Activated CD4-positive, alpha-beta T cell treated with anti-CD3 and anti-CD28 coated beads, Interleukin-2, amount 10 ng/mL, durations not matched to agents 7 days and 5 days (primary cell): ENCODE data around the gene DEPDC5. TPM values are rescaled to one million over a fixed set of nuclear protein-coding genes. Genes with fewer than 3 reads are reported as not detected.
A peak's percentile ranks its signal among the peaks of the same experiment; 100 is the strongest.

Experiments
- CTCF ChIA-PET: fragments of 350-600 bp; sonication (Branson Sonifier 250); formaldehyde crosslinking; loops from one replicate; lab custom pipeline; 2021; ENCODE audit warnings: antibody characterized with exemption; lab: Charles Lee
- POLR2A ChIA-PET: fragments of 350-600 bp; sonication (Branson Sonifier 250); formaldehyde crosslinking; loops from one replicate; lab custom pipeline; 2021; ENCODE audit warnings: antibody characterized with exemption; lab: Charles Lee
- DNase-seq: peaks from one replicate; pipeline ENCODE4 v3.0.0-alpha.2; 2020
- H3K27ac Mint-ChIP-seq: one replicate; pipeline ENCODE4 v1.8.0; 2021; ENCODE audit warnings: mild to moderate bottlenecking, moderate library complexity, mixed read lengths
- H3K27me3 Mint-ChIP-seq: one replicate; pipeline ENCODE4 v1.8.0; 2021; ENCODE audit warnings: mixed read lengths
- H3K36me3 Mint-ChIP-seq: one replicate; pipeline ENCODE4 v1.8.0; 2021; ENCODE audit warnings: low read depth, mixed read lengths
- H3K4me1 Mint-ChIP-seq: one replicate; pipeline ENCODE4 v1.8.0; 2021; ENCODE audit warnings: mixed read lengths
- H3K4me3 Mint-ChIP-seq: one replicate; pipeline ENCODE4 v1.8.0; 2021; ENCODE audit warnings: mild to moderate bottlenecking, moderate library complexity, mixed read lengths
- H3K9me3 Mint-ChIP-seq: one replicate; pipeline ENCODE4 v1.8.0; 2021; ENCODE audit warnings: mixed read lengths
- total RNA-seq, 2 experiments: library from RNA; stranded (reverse); gene quantifications; one replicate each; pipeline ENCODE4 v1.2.3, GENCODE V29; 2021

The DEPDC5 gene
- total RNA-seq, 2 experiments from 2014 or later, result 39.5 to 41.1 TPM

- DNase-seq, result no peak
- Mint-ChIP-seq H3K27ac (no peak overlapping the region), H3K36me3 (peaks cover 50% of the 10 kb centered on the region), H3K4me3 (no peak overlapping the region), H3K4me1 (peaks cover 10% of the 10 kb centered on the region), H3K9me3 (no peaks in the 10 kb centered on the region), H3K27me3 (no peaks in the 10 kb centered on the region)
- ChIA-PET POLR2A (no interaction called here), CTCF (no interaction called here)
Measured at GRCh38 chr22:31822523-31822922, 68.7 kb downstream of the DEPDC5 start.

GRCh38 chr22:31825513-31825912 lies 71.7 kb downstream of the DEPDC5 start:
- H3K36me3 Mint-ChIP-seq, result peaks cover 46% of the 10 kb centered on the region

GRCh38 chr22:31826443-31826842 lies 72.6 kb downstream of the DEPDC5 start:
- ChIA-PET POLR2A (no interaction called here), CTCF (no interaction called here)
- H3K27ac Mint-ChIP-seq, result no peak overlapping the region
- no peaks in the 10 kb centered on the region for H3K9me3 Mint-ChIP-seq
- no peaks in the 10 kb centered on the region for H3K27me3 Mint-ChIP-seq
- H3K4me1 Mint-ChIP-seq, result peaks cover 20% of the 10 kb centered on the region
- peaks cover 37% of the 10 kb centered on the region for H3K36me3 Mint-ChIP-seq
- no peak for DNase-seq
- H3K4me3 Mint-ChIP-seq, result no peak overlapping the region

More at GRCh38 chr22:31825513-31825912, 71.7 kb downstream of the DEPDC5 start:
- H3K27me3 Mint-ChIP-seq, result no peaks in the 10 kb centered on the region
- CTCF ChIA-PET, result no interaction called here
- H3K4me3 Mint-ChIP-seq, result no peak overlapping the region
- no peaks in the 10 kb centered on the region for H3K9me3 Mint-ChIP-seq
- POLR2A ChIA-PET, result no interaction called here
- no peak for DNase-seq
- no peak overlapping the region for H3K27ac Mint-ChIP-seq
- H3K4me1 Mint-ChIP-seq, result peaks cover 16% of the 10 kb centered on the region

GRCh38 chr22:31828739-31829138 lies 74.9 kb downstream of the DEPDC5 start:
- no peak for DNase-seq
- peaks cover 34% of the 10 kb centered on the region for H3K36me3 Mint-ChIP-seq
- ChIA-PET CTCF (interaction anchor here (0.9 kb wide), 1 partner anchor 15 kb away, joined by 5 read pairs; no protein-coding TSS in a partner anchor), POLR2A (no interaction called here)
- H3K27ac Mint-ChIP-seq, result no peak overlapping the region
- H3K27me3 Mint-ChIP-seq, result no peaks in the 10 kb centered on the region
- H3K9me3 Mint-ChIP-seq, result no peaks in the 10 kb centered on the region
- no peak overlapping the region for H3K4me3 Mint-ChIP-seq
- H3K4me1 Mint-ChIP-seq, result peaks cover 20% of the 10 kb centered on the region

DNA sequence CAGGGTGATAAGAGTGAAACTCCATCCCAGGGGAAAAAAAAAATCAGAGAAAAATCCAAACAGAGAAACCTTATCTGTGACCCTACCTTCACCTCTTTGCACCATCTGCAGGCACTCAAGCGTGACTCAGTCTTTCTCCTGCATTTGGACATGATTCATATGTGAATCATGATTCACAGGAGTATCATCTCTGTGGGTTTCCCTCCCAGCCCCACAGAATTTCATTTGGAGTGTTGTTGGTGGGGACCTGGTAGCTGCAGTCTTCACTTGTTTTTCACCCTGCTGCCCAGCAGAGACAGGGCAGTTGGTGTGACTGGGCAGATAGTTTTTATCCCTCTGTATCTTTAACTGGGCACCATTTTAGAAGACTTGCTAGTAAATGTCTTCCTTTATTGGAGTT lies 75.7 kb downstream of the DEPDC5 start:
- H3K27ac Mint-ChIP-seq, result no peak overlapping the region
- H3K36me3 Mint-ChIP-seq, result peaks cover 34% of the 10 kb centered on the region
- no peak overlapping the region for H3K4me3 Mint-ChIP-seq
- no peak for DNase-seq
- H3K9me3 Mint-ChIP-seq, result no peaks in the 10 kb centered on the region
- H3K4me1 Mint-ChIP-seq, result peaks cover 20% of the 10 kb centered on the region
- H3K27me3 Mint-ChIP-seq, result no peaks in the 10 kb centered on the region
- POLR2A ChIA-PET, result no interaction called here
- CTCF ChIA-PET, result interaction anchor here (0.8 to 1.5 kb wide), 2 partner anchors 11 to 56 kb away, joined by 4 to 8 read pairs; no protein-coding TSS in a partner anchor

DNA sequence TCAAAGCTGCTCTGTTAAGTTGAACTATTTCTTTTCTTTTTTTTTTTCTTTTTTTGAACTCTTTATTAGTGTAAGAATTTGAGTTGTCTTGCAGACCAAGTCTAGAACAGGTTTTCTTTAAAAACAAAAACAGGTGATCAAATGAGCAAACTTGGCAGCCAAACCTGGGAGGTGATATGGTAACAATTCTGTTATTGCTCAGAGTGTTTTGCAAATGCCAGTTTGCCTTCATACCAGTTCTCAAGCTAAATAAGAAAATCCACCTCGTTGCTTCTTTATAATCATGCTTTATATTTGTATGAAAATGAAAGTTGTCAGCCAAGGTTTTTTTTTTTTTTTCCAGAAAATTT lies 76.9 kb downstream of the DEPDC5 start:
- H3K4me1 Mint-ChIP-seq, result peaks cover 20% of the 10 kb centered on the region
- H3K27ac Mint-ChIP-seq, result no peak overlapping the region
- no peaks in the 10 kb centered on the region for H3K27me3 Mint-ChIP-seq
- POLR2A ChIA-PET, result interaction anchor here (0.7 kb wide), 1 partner anchor 193 kb away, joined by 4 read pairs; no protein-coding TSS in a partner anchor
- peaks cover 30% of the 10 kb centered on the region for H3K36me3 Mint-ChIP-seq
- H3K9me3 Mint-ChIP-seq, result no peaks in the 10 kb centered on the region
- no peak overlapping the region for H3K4me3 Mint-ChIP-seq
- CTCF ChIA-PET, result interaction anchor here (1.1 to 1.5 kb wide), 2 partner anchors 12 to 47 kb away, joined by 3 to 8 read pairs; no protein-coding TSS in a partner anchor
- DNase-seq, result no peak

DNA sequence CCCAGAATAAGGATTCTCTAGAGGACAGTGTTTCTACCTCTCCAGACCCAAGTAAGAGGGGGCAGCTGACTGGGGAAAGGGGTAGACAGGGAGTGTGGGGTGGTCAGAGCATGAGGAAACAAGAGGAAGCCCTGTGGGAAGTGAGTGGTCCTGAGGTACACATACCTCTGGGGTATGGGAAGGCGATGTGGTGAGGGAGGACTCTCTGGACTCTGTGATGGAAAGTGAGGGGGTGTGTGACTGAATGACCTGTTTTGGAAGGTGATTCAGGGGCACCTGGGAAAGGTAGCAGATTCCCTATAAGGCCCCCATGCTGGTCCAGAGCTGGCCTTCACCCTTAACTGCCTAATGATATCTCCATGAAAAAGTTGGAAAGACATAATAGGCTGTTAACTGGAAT lies 80.1 kb downstream of the DEPDC5 start:
- Mint-ChIP-seq H3K36me3 (peaks cover 23% of the 10 kb centered on the region), H3K27ac (no peak overlapping the region), H3K4me1 (peaks cover 16% of the 10 kb centered on the region), H3K9me3 (no peaks in the 10 kb centered on the region), H3K4me3 (no peak overlapping the region), H3K27me3 (no peaks in the 10 kb centered on the region)
- CTCF ChIA-PET, result interaction anchor here (0.9 kb wide), 1 partner anchor 24 kb away, joined by 4 read pairs; no protein-coding TSS in a partner anchor
- DNase-seq, result no peak
- POLR2A ChIA-PET, result no interaction called here

GRCh38 chr22:31836010-31836409 lies 82.2 kb downstream of the DEPDC5 start:
- no peak for DNase-seq
- no peaks in the 10 kb centered on the region for H3K9me3 Mint-ChIP-seq
- no peak overlapping the region for H3K4me3 Mint-ChIP-seq
- ChIA-PET POLR2A (no interaction called here), CTCF (interaction anchor here (0.8 kb wide), 1 partner anchor 16 kb away, joined by 3 read pairs; no protein-coding TSS in a partner anchor)
- no peaks in the 10 kb centered on the region for H3K27me3 Mint-ChIP-seq
- H3K27ac Mint-ChIP-seq, result no peak overlapping the region
- H3K4me1 Mint-ChIP-seq, result no peaks in the 10 kb centered on the region
- H3K36me3 Mint-ChIP-seq, result peaks cover 17% of the 10 kb centered on the region

- peaks cover 2% of the 10 kb centered on the region for H3K4me1 Mint-ChIP-seq
- CTCF ChIA-PET, result interaction anchor here (1.5 kb wide), 1 partner anchor 19 kb away, joined by 3 read pairs; no protein-coding TSS in a partner anchor
- H3K9me3 Mint-ChIP-seq, result no peaks in the 10 kb centered on the region
- no peak overlapping the region for H3K27ac Mint-ChIP-seq
- no peak overlapping the region for H3K4me3 Mint-ChIP-seq
- H3K27me3 Mint-ChIP-seq, result no peaks in the 10 kb centered on the region
- peaks cover 23% of the 10 kb centered on the region for H3K36me3 Mint-ChIP-seq
- POLR2A ChIA-PET, result interaction anchor here (0.6 kb wide), 1 partner anchor 108 kb away, joined by 4 read pairs; no protein-coding TSS in a partner anchor
- no peak for DNase-seq
Measured at GRCh38 chr22:31838917-31839316, 85.1 kb downstream of the DEPDC5 start.

DNA sequence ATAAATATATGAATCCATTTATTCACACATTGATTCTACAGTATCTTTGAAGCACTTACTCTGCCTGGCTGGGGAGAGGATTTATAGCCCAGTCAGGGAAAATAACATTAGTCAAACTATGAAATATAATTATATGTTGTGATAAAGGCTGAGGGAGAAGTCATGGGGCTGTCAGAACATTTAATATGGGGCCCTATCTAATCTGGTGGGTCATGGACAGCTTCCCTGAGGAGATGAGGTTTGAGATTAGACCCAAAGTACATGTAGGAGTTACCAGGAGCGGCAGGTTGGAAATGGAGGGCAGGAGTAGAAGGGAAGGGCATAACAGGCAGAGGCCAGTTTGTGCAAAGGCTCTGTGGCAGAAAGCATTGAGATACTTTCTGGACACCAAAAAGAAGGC lies 86.2 kb downstream of the DEPDC5 start:
- Mint-ChIP-seq H3K9me3 (no peaks in the 10 kb centered on the region), H3K27me3 (no peaks in the 10 kb centered on the region), H3K27ac (no peak overlapping the region), H3K36me3 (peaks cover 27% of the 10 kb centered on the region), H3K4me1 (peaks cover 2% of the 10 kb centered on the region), H3K4me3 (no peak overlapping the region)
- CTCF ChIA-PET, result interaction anchor here (1.5 kb wide), 1 partner anchor 18 kb away, joined by 3 read pairs; no protein-coding TSS in a partner anchor
- no peak for DNase-seq
- POLR2A ChIA-PET, result no interaction called here

DNA sequence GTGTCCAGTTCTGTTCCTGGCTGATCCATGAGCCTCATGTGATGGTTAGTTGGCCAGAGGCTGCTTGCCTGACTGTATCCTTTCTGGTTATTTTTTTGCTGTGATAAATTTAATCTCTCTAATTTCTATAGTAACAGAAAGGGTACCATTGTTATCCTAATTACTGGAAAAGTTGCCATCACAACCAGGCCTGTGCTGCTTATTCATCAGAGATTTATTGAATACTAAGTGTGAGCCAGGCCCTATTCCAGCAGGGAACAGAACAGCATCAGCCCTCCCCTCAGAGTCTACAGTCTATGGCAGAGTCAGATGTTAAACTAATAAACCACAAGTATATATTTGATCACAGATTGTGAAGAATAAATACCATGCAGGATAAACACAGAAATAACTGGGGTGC lies 86.8 kb downstream of the DEPDC5 start:
- DNase-seq, result no peak
- ChIA-PET POLR2A (no interaction called here), CTCF (no interaction called here)
- Mint-ChIP-seq H3K4me3 (no peak overlapping the region), H3K4me1 (peaks cover 2% of the 10 kb centered on the region), H3K27ac (no peak overlapping the region), H3K9me3 (no peaks in the 10 kb centered on the region), H3K36me3 (peaks cover 30% of the 10 kb centered on the region), H3K27me3 (no peaks in the 10 kb centered on the region)

DNA sequence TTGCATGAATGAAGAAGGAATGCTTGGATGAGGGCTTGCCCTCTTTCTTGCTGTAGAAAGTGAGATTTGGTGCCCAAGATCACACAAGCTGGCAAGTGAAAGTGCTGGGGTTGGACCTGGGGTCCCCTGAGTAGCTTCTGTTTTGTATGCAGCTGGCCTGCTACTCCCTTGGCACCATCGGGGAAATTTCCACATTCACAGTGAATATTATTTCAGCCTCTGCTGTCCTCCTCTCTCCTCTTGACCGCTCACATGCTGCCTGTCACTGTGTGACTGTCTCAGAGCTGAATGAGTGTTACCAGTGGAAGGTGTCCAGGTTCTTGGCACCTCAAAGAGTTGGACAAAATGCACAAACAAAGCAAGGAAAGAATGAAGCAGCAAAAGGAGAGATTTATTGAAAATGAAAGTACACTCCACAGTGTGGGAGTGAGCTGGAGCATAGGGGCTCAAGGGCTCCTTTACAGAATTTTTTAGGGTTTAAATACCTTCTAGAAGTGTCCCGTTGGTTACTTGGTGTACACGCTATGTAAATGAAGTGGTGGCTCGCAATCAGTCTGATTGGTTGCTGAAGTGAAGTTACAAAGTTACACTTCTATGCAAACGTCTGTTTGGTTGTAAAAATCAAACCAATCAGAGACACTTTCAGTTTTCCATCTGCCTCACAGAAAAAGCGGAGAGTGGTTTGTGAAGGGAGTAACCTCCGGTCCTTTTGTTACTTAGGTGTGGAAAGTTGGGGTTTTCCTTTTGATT lies 87.4 kb downstream of the DEPDC5 start:
- peaks cover 33% of the 10 kb centered on the region for H3K36me3 Mint-ChIP-seq
- POLR2A ChIA-PET, result no interaction called here
- no peak for DNase-seq
- H3K4me1 Mint-ChIP-seq, result peaks cover 2% of the 10 kb centered on the region
- H3K4me3 Mint-ChIP-seq, result no peak overlapping the region
- H3K9me3 Mint-ChIP-seq, result no peaks in the 10 kb centered on the region
- peak overlapping the region; percentile 60 for H3K27ac Mint-ChIP-seq
- H3K27me3 Mint-ChIP-seq, result no peaks in the 10 kb centered on the region
- CTCF ChIA-PET, result no interaction called here

DNA sequence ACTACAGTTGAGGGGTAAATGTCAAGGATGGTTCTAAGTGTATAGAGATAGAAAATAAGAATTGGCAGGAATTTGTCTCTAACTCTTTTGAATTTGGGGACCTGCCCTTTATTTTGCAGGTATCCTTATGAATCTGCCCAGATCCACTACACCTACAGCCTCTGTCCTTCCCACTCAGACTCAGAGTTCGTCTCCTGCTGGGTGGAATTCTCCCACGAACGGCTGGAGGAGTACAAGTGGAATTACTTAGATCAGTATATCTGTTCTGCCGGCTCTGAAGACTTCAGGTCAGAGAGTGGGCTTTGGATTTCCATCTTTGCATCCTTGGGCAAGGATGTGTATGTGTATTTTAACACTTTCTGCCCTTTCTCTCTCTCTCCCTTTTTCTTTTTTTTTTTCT lies 89.7 kb downstream of the DEPDC5 start:
- H3K27ac Mint-ChIP-seq, result no peak overlapping the region
- no peaks in the 10 kb centered on the region for H3K9me3 Mint-ChIP-seq
- H3K27me3 Mint-ChIP-seq, result no peaks in the 10 kb centered on the region
- POLR2A ChIA-PET, result no interaction called here
- peaks cover 2% of the 10 kb centered on the region for H3K4me1 Mint-ChIP-seq
- CTCF ChIA-PET, result no interaction called here
- no peak overlapping the region for H3K4me3 Mint-ChIP-seq
- peaks cover 46% of the 10 kb centered on the region for H3K36me3 Mint-ChIP-seq
- DNase-seq, result no peak
